H1 (cell line): ENCODE data around the gene MBP. TPM values are rescaled to one million over a fixed set of nuclear protein-coding genes. Genes with fewer than 3 reads are reported as not detected.

Experiments used
- CTCF ChIA-PET: fragments of 300-600 bp; sonication (Branson Sonifier 250); formaldehyde crosslinking; loops from one replicate; lab custom pipeline; 2021; ENCODE audit not compliant: partially characterized antibody; lab: Charles Lee
- POLR2A ChIA-PET: fragments of 300-600 bp; sonication (Branson Sonifier 250); formaldehyde crosslinking; loops from one replicate; lab custom pipeline; 2021; ENCODE audit warnings: inconsistent platforms; ENCODE audit not compliant: partially characterized antibody; lab: Charles Lee
- DNase-seq, 2 experiments: peaks; one replicate each; pipeline versions ENCODE4 v3.0.0 to v3.0.0-alpha.2; 2010 to 2022; ENCODE audit warnings: low spot score in 2 of 2, low read depth in 1 of 2, mixed read lengths in 1 of 2
- FAIRE-seq: peaks from 2 replicates; lab custom pipeline; 2011; peaks lifted over from hg19 to GRCh38; lab: Jason Lieb, UNC
- H2AFZ ChIP-seq: 2 replicates; pipeline ENCODE4 v1.8.1; 2012; ENCODE audit warnings: low read length, inconsistent platforms
- H2AK5ac ChIP-seq: 2 replicates; pipeline ENCODE4 v1.6.1; 2013; ENCODE audit warnings: low read depth, low read length
- H2BK120ac ChIP-seq: replicated peaks from 2 replicates; pipeline ENCODE3; 2013; ENCODE audit warnings: low read depth, low read length, inconsistent platforms
- H2BK12ac ChIP-seq: 2 replicates; pipeline ENCODE4 v1.6.1; 2013; ENCODE audit warnings: low read depth, low read length
- H2BK15ac ChIP-seq: 2 replicates; pipeline ENCODE4 v1.6.1; 2013; ENCODE audit warnings: low read length
- H2BK20ac ChIP-seq: 2 replicates; pipeline ENCODE4 v1.6.1; 2013; ENCODE audit warnings: low read length
- H2BK5ac ChIP-seq: 2 replicates; pipeline ENCODE4 v1.6.1; 2013; ENCODE audit warnings: low read depth, low read length
- H3K14ac ChIP-seq: 2 replicates; pipeline ENCODE4 v1.6.1; 2013; ENCODE audit warnings: inconsistent platforms; ENCODE audit not compliant: insufficient read length
- H3K18ac ChIP-seq: 2 replicates; pipeline ENCODE4 v1.6.1; 2013; ENCODE audit warnings: low read length; ENCODE audit errors: extremely low read depth
- H3K23ac ChIP-seq: 2 replicates; pipeline ENCODE4 v1.6.1; 2013; ENCODE audit warnings: inconsistent platforms; ENCODE audit not compliant: insufficient read length
- H3K23me2 ChIP-seq: 2 replicates; pipeline ENCODE4 v1.6.1; 2013; ENCODE audit warnings: low read depth, low read length
- H3K27ac ChIP-seq: 2 replicates; pipeline ENCODE4 v1.6.1; 2011; ENCODE audit warnings: low read depth, low read length, inconsistent platforms
- H3K27me3 ChIP-seq, 4 experiments: replicated peaks in 1 of 4; 1 replicate in 1 of 4; 2 replicates in 3 of 4; pipeline versions ENCODE4 v1.6.1 to v1.8.1; 2011 to 2013; ENCODE audit warnings: low read length in 3 of 4, mild to moderate bottlenecking in 3 of 4, inconsistent platforms in 2 of 4, mixed read lengths in 2 of 4, moderate library complexity in 1 of 4; ENCODE audit not compliant: control insufficient read depth in 3 of 4, insufficient read depth in 3 of 4; ENCODE audit errors: extremely low read depth in 1 of 4
- H3K36me3 ChIP-seq, 4 experiments: 2 replicates each; pipeline versions ENCODE4 v1.6.1 to v1.8.1; 2011 to 2013; ENCODE audit warnings: mild to moderate bottlenecking in 4 of 4, low read length in 3 of 4, moderate library complexity in 2 of 4, control low read depth in 1 of 4, inconsistent platforms in 1 of 4; ENCODE audit not compliant: insufficient read depth in 4 of 4, control insufficient read depth in 2 of 4
- H3K4ac ChIP-seq: replicated peaks from 2 replicates; pipeline ENCODE3; 2013; ENCODE audit warnings: low read length, low read depth, mixed read lengths, inconsistent platforms; ENCODE audit not compliant: insufficient read length
- H3K4me1 ChIP-seq, 4 experiments: replicated peaks in 1 of 4; 1 replicate in 1 of 4; 2 replicates in 3 of 4; pipeline versions ENCODE4 v1.6.1 to v1.8.1; 2011 to 2013; ENCODE audit warnings: low read length in 3 of 4, inconsistent platforms in 2 of 4, mixed read lengths in 1 of 4; ENCODE audit not compliant: insufficient read depth in 4 of 4, control insufficient read depth in 3 of 4
- H3K4me2 ChIP-seq, 2 experiments: 2 replicates each; pipeline versions ENCODE4 v1.6.1 to v1.8.1; 2011 to 2013; ENCODE audit warnings: low read depth in 2 of 2, low read length in 2 of 2, control low read depth in 1 of 2, inconsistent platforms in 1 of 2, mild to moderate bottlenecking in 1 of 2; ENCODE audit not compliant: insufficient read depth in 1 of 2
- H3K4me3 ChIP-seq, 4 experiments: fragments of 200-600, 300-600 bp in 1 of 4; sonication (generic), shearing (Covaris generic), sonication (Bioruptor Twin) in 1 of 4; 2 replicates each; pipeline versions ENCODE4 v1.5.1 to v1.8.1; 2011 to 2016; ENCODE audit warnings: low read length in 4 of 4, low read depth in 3 of 4, control low read depth in 2 of 4, inconsistent platforms in 2 of 4, mild to moderate bottlenecking in 2 of 4, mixed read lengths in 1 of 4, moderate library complexity in 1 of 4; ENCODE audit not compliant: insufficient read depth in 2 of 4; ENCODE audit errors: extremely low read depth in 1 of 4
- H3K56ac ChIP-seq: replicated peaks from 2 replicates; pipeline ENCODE3; 2013; ENCODE audit warnings: low read depth, mild to moderate bottlenecking, mixed read lengths, low read length, inconsistent platforms; ENCODE audit not compliant: insufficient read length
- H3K79me1 ChIP-seq: 2 replicates; pipeline ENCODE4 v1.6.1; 2013; ENCODE audit warnings: low read depth, low read length, control low read depth
- H3K79me2 ChIP-seq, 2 experiments: 2 replicates each; pipeline versions ENCODE4 v1.6.1 to v1.8.1; 2012 to 2013; ENCODE audit warnings: low read length in 2 of 2, mild to moderate bottlenecking in 2 of 2, inconsistent platforms in 1 of 2; ENCODE audit not compliant: insufficient read depth in 2 of 2, control insufficient read depth in 1 of 2
- H3K9ac ChIP-seq, 4 experiments: replicated peaks in 1 of 4; 1 replicate in 1 of 4; 2 replicates in 3 of 4; pipeline versions ENCODE4 v1.6.1 to v1.8.1; 2011 to 2013; ENCODE audit warnings: low read depth in 3 of 4, low read length in 3 of 4, control low read depth in 2 of 4, mild to moderate bottlenecking in 2 of 4, moderate library complexity in 2 of 4, inconsistent platforms in 1 of 4; ENCODE audit errors: extremely low read depth in 1 of 4
- H3K9me3 ChIP-seq, 2 experiments: 2 replicates each; pipeline versions ENCODE4 v1.6.1 to v1.8.1; 2012 to 2013; ENCODE audit warnings: mild to moderate bottlenecking in 2 of 2, moderate library complexity in 2 of 2, control low read depth in 1 of 2, inconsistent platforms in 1 of 2, low read depth in 1 of 2, low read length in 1 of 2, mixed read lengths in 1 of 2; ENCODE audit not compliant: insufficient read depth in 2 of 2
- H4K20me1 ChIP-seq, 2 experiments: replicated peaks in 1 of 2; 2 replicates each; pipeline versions ENCODE3 to v1.8.1; 2011 to 2013; ENCODE audit warnings: inconsistent platforms in 2 of 2, low read length in 2 of 2, mild to moderate bottlenecking in 1 of 2; ENCODE audit not compliant: insufficient read depth in 2 of 2, control insufficient read depth in 1 of 2
- H4K5ac ChIP-seq: 2 replicates; pipeline ENCODE4 v1.6.1; 2013; ENCODE audit warnings: low read length, low read depth, mixed read lengths, inconsistent platforms; ENCODE audit not compliant: insufficient read length
- H4K8ac ChIP-seq: 2 replicates; pipeline ENCODE4 v1.8.0; 2013; ENCODE audit warnings: mild to moderate bottlenecking, moderate library complexity, low read length, inconsistent platforms; ENCODE audit not compliant: insufficient read depth; ENCODE audit errors: extremely low read depth
- H4K91ac ChIP-seq: replicated peaks from 2 replicates; pipeline ENCODE3; 2013; ENCODE audit warnings: low read length, mixed read lengths, inconsistent platforms; ENCODE audit not compliant: insufficient read length
- BCL11A ChIP-seq, 2 experiments: IDR thresholded peaks; one replicate each; pipeline ENCODE4 v1.6.1; 2011; ENCODE audit warnings: low read depth in 2 of 2, low read length in 2 of 2, mild to moderate bottlenecking in 2 of 2
- CTBP2 ChIP-seq: IDR thresholded peaks from 2 replicates; pipeline ENCODE4 v1.7.0; 2011; ENCODE audit warnings: borderline replicate concordance, mild to moderate bottlenecking, moderate library complexity, mixed read lengths, low read length; ENCODE audit not compliant: insufficient read depth, insufficient read length
- CTCF ChIP-seq, 3 experiments: IDR thresholded peaks; 1 replicate in 2 of 3; 2 replicates in 1 of 3; pipeline versions ENCODE4 v1.5.1 to v1.6.1; 2011; ENCODE audit warnings: low read length in 3 of 3, mild to moderate bottlenecking in 3 of 3, inconsistent platforms in 2 of 3, low read depth in 1 of 3, moderate library complexity in 1 of 3; ENCODE audit not compliant: insufficient read depth in 1 of 3; ENCODE audit errors: control extremely low read depth in 1 of 3
- NANOG ChIP-seq: IDR thresholded peaks from 2 replicates; pipeline ENCODE4 v1.6.1; 2011; ENCODE audit warnings: low read length, low read depth, mild to moderate bottlenecking, inconsistent platforms; ENCODE audit not compliant: insufficient read depth, poor library complexity, severe bottlenecking
- NRF1 ChIP-seq: IDR thresholded peaks from 2 replicates; pipeline ENCODE4 v1.6.1; 2011; ENCODE audit warnings: mild to moderate bottlenecking, low read depth, low read length, improper control_type of control experiment
- POLR2AphosphoS5 ChIP-seq: IDR thresholded peaks from 2 replicates; pipeline ENCODE4 v1.6.1; 2011; ENCODE audit warnings: low read depth, low read length
- RAD21 ChIP-seq, 2 experiments: IDR thresholded peaks in 1 of 2; conservative IDR thresholded peaks in 1 of 2; 2 replicates each; pipeline ENCODE4 v1.6.1; 2011; ENCODE audit warnings: low read depth in 2 of 2, low read length in 2 of 2, improper control_type of control experiment in 1 of 2, inconsistent platforms in 1 of 2, mild to moderate bottlenecking in 1 of 2, moderate library complexity in 1 of 2
- SIRT6 ChIP-seq: IDR thresholded peaks from one replicate; pipeline ENCODE4 v1.7.1; 2012; ENCODE audit warnings: low read length, inconsistent platforms
- TAF7 ChIP-seq: optimal IDR thresholded peaks from 2 replicates; pipeline ENCODE3; 2011; ENCODE audit warnings: low read depth, mild to moderate bottlenecking, inconsistent platforms, low read length, moderate library complexity, borderline replicate concordance
- TBP ChIP-seq: IDR thresholded peaks from 2 replicates; pipeline ENCODE4 v1.6.1; 2011; ENCODE audit warnings: low read depth, low read length, improper control_type of control experiment
- WGBS, 2 experiments: shearing (Covaris generic) in 1 of 2; methylation state at CpG; one replicate each; pipeline versions ENCODE4 v1.1.6 to v1.1.7; 2013 to 2015; ENCODE audit warnings: low lambda C conversion rate in 2 of 2, mixed read lengths in 2 of 2, inconsistent platforms in 1 of 2, low coverage in 1 of 2, missing lambda C conversion rate in 1 of 2; ENCODE audit not compliant: insufficient replicate concordance in 2 of 2, insufficient coverage in 1 of 2, insufficient read length in 1 of 2; ENCODE audit errors: extremely low coverage in 1 of 2, missing lambda C conversion rate in 1 of 2; 5-methylcytosine and 5-hydroxymethylcytosine counted together
- polyA plus RNA-seq, 7 experiments: library from polyadenylated mRNA; depleted of rRNA in 3 of 7; stranded (reverse) in 5 of 7; unstranded in 2 of 7; fragments of >200 nt in 5 of 7; fragments of 200-250 nt in 2 of 7; gene quantifications; 1 replicate in 5 of 7; 2 replicates in 1 of 7; 4 replicates in 1 of 7; pipeline versions ENCODE4 v1.2.1 to v1.2.3, GENCODE V29; 2011 to 2013; ENCODE audit warnings: missing spikeins in 2 of 7, mixed read lengths in 2 of 7
- total RNA-seq: library from RNA; stranded (reverse); fragmentation: NEBNext Ultra II Directional; extraction: Animal tissue kit (Norgen Biotek cat#: 25700); gene quantifications from 2 replicates; pipeline ENCODE4 v1.2.1, GENCODE V29; 2021

The MBP gene
- total and polyA plus RNA-seq, 2 of the 8 experiments (the other 6 are each of a cell fraction or from before 2014, with no cell fraction given): 7.7 to 19.2 TPM

DNA sequence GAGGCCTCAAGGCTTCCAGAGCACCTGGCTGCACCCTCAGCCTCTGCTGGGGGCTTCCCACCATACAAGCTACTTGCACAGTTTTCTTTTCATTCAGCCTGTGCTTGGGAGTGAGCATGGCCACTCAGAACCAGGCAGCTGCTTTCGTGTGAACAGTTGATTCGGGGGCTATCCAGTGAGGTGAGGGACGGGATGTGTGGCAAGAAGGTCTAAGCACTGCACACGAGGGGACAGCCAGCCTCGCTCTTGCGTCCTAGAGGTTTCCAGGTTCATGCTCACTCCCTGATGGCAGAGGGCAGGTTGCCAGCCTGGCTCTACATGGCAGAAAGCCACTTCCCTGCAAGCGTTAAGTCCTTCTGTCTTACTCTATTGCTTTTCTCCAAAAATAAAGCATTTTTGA is 146.2 kb downstream of the MBP start:
- Histone ChIP-seq H3K56ac (no peak overlapping the region), H3K18ac (no peak overlapping the region), H3K9ac (no peak overlapping the region), H3K4me2 (no peak overlapping the region), H2AFZ (no peak overlapping the region), H2AK5ac (no peak overlapping the region), H3K4me3 (no peak overlapping the region), H4K20me1 (no peaks in the 10 kb centered on the region), H4K8ac (0 out of 2 replicates have a peak overlapping the region, but pooled peaks have one; percentile 5), H3K4ac (no peak overlapping the region), H3K23me2 (no peaks in the 10 kb centered on the region), H4K5ac (no peak overlapping the region), H2BK5ac (no peak overlapping the region), H2BK120ac (no peak overlapping the region), H3K27ac (no peak overlapping the region), H3K9me3 (no peaks in the 10 kb centered on the region), H2BK15ac (no peak overlapping the region), H3K14ac (no peak overlapping the region), H3K23ac (no peak overlapping the region), H4K91ac (no peak overlapping the region), H2BK20ac (0 out of 2 replicates have a peak overlapping the region, but pooled peaks have one; percentile 16), H3K79me1 (no peaks in the 10 kb centered on the region), H3K79me2 (no peaks in the 10 kb centered on the region), H3K27me3 (no peaks in the 10 kb centered on the region), H3K36me3 (no peaks in the 10 kb centered on the region), H3K4me1 (peaks cover 0 to 14% (median 5%) of the 10 kb centered on the region in 4 experiments), H2BK12ac (0 out of 2 replicates have a peak overlapping the region, but pooled peaks have one; percentile 40)
- WGBS, 2 experiments: 89% methylated on average over 7 of the region's 7 CpGs; no CpG with 5 or more reads in 1 of the 2 experiments
- FAIRE-seq (no peak), DNase-seq (no peak)
- ChIA-PET CTCF (interaction anchor here (1.4 to 13.3 kb wide), 6 partner anchors 13 to 76 kb away, joined by 3 to 188 read pairs (median 32); no protein-coding TSS in a partner anchor), POLR2A (interaction anchor here (3.6 kb wide), 1 partner anchor 18 kb away, joined by 14 read pairs; no protein-coding TSS in a partner anchor)
- TF ChIP-seq TBP (no peak), TAF7 (no peak), POLR2AphosphoS5 (no peak), RAD21 (IDR thresholded peaks at IDR 0.05 in 1 of 2, conservative IDR thresholded peaks at IDR 0.05 in 1 of 2; ENCODE audit: low read depth in 2 of 2, low read length in 2 of 2) (no peak), BCL11A (IDR thresholded peaks at IDR 0.05; ENCODE audit: low read depth in 2 of 2, low read length in 2 of 2) (no peak), NRF1 (no peak), CTCF (IDR thresholded peaks at IDR 0.05; ENCODE audit: control extremely low read depth in 1 of 3, insufficient read depth in 1 of 3, low read depth in 1 of 3, low read length in 3 of 3) (no peak), CTBP2 (no peak), SIRT6 (no peak), NANOG (no peak)
